ENCODE data around the gene FOXA3.

FOXA3 gene

DNA sequence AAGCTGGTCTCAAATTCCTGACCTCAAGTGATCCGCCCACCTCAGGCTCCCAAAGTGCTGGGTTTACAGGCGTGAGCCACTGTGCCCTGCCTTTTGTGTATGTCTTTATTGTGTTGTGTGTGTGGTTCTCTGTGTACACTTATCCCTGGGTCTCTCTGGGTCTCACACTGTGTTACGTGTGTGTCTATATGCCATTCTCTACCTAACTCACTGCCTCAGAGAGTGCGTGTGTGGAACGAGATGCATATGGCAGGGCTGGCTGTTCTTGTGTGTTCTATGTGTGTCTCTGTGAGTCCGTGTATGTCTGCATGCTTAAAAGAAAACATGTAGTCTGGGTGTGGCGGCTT, 10.5 kb downstream of the FOXA3 start:
- DNase-seq (ENCODE audit: low read depth): no peak

DNA sequence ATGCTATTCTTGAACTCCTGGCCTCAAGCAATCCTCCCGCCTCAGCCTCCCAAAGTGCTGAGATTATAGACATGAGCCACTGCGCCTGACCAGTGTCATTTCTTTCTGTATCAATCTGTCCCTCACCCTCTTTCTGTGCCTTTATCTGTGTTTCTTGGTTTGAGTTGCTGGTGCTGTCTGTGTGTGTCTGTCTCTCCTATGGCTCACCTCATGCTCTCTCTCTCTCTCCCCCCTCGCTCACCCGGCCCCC, 12.0 kb downstream of the FOXA3 start:
- no peak for DNase-seq (ENCODE audit: low read depth)

GRCh38 chr19:45876411-45877197, 12.5 kb downstream of the FOXA3 start:
- DNase-seq (ENCODE audit: low read depth): no peak

GRCh38 chr19:45878043-45878794, 14.1 kb downstream of the FOXA3 start:
- DNase-seq (ENCODE audit: low read depth): no peak

GRCh38 chr19:45879055-45879454, 14.9 kb downstream of the FOXA3 start:
- DNase-seq (ENCODE audit: low read depth): no peak

DNA sequence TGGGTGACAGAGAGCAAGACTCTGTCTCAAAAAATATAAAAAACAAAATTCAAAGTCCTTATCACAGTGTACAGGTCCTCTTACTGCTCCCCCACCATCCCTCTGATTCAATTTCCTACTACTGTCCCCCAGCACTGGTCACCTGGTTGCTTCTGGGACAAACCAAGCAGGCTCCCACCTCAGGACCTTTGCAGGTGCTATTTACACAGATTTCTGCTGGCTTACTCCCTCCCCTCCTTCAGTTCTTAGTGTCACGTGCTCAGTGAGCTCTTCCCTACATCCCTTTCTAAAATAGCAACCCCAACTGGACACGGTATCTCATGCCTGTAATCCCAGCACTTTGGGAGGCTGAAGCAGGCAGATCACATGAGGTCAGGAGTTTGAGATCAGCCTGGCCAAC, 15.8 kb downstream of the FOXA3 start:
- no peak for DNase-seq (ENCODE audit: low read depth)

GRCh38 chr19:45881082-45881908, 17.2 kb downstream of the FOXA3 start:
- no peak for DNase-seq (ENCODE audit: low read depth)

DNA sequence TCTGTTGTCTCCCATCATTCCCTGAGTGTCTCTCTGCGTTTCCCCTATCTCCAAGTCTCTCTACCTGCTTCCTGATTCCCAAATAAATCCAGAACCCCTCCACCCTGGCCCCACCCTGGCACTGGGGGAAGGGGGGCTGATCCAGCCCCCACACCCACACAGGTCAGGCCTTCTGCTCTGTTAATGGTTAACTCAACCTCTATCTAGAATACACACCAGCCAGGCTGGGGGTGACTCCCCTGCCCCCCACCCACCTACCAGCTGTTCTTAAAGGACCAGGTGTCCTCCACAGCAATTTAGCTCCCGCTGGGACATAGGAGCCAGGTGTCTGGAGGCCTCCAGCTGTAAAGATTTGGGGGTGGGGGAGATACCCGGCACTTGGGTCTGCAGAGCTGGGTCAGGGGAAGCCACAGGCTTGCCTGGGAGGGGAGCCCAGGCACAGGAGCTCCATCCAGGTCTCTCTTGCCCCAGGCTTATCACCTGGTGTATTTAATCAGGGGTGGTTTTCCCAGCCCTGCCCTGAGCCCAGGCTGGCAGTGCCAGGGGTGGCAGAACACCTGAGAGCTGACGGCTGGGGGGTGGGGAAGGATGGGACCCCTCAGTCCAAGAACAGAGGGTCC, 17.9 kb downstream of the FOXA3 start:
- no peak for DNase-seq (ENCODE audit: low read depth)

DNA sequence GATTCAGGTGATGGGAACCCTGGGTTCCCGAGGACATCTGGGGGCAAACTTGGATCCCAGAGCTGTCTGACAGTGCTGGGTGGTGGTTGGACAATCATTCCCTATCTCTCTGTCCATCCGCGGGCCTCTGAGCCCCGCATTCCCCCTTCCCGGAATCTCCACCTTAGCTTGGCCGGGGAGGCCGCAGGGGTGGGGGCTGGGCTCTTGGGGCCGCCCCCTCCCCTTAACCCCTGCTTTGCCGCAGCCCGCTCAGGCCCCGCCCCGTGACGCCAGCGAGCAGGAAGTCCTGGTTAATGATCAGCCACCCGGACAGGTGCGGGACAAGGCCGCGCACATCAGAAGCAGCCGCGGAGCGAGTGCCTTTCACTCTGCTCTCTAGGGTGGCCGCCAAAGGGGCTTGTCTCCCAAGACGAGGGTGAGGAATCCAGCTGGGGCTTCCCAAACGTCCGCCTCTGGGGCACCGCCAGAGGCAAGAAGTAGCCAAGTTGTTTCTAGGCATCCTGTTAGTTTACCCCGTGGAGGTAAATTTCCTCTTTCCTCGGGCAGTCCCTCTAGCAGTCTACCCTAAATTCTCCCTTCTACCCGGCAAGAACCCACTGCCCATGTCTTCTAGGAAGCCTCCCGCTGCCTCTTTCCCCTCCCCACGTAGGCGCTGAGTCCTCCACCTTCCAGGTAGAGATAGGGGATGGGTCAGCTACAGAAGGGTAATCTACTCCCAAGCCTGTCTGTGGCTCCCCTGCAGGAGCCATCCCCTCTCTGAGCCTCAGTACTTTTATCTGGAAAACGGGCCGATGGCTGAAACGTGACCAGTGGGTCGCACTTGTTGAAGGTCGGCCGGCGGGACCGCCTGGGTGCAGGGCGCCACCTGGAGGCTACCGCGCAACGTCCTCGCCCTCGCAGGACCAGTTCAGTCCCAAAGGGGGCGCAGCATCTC, 18.8 kb downstream of the FOXA3 start:
- peak; percentile 65 for DNase-seq (ENCODE audit: low read depth)

GRCh38 chr19:45883586-45883880, 19.4 kb downstream of the FOXA3 start:
- DNase-seq (ENCODE audit: low read depth): no peak

- no peak for DNase-seq (ENCODE audit: low read depth)
These were observed 20.0 kb downstream of the FOXA3 start for GRCh38 chr19:45883881-45884681.

- no peak for DNase-seq (ENCODE audit: low read depth)
These were observed 20.8 kb downstream of the FOXA3 start for GRCh38 chr19:45884682-45885555.

- DNase-seq (ENCODE audit: low read depth): peak; percentile 78
These were observed 21.7 kb downstream of the FOXA3 start, which contains the start of gene IRF2BP1 for GRCh38 chr19:45885556-45886426. TSS of gene IRF2BP1 (minus strand) at chr19:45886141. CDS start at chr19:45885774, 367 bp downstream.

GRCh38 chr19:45886427-45887199, 22.5 kb downstream of the FOXA3 start:
- peak; percentile 80 for DNase-seq (ENCODE audit: low read depth)

GRCh38 chr19:45887200-45887710, 23.1 kb downstream of the FOXA3 start:
- no peak for DNase-seq (ENCODE audit: low read depth)

DNA sequence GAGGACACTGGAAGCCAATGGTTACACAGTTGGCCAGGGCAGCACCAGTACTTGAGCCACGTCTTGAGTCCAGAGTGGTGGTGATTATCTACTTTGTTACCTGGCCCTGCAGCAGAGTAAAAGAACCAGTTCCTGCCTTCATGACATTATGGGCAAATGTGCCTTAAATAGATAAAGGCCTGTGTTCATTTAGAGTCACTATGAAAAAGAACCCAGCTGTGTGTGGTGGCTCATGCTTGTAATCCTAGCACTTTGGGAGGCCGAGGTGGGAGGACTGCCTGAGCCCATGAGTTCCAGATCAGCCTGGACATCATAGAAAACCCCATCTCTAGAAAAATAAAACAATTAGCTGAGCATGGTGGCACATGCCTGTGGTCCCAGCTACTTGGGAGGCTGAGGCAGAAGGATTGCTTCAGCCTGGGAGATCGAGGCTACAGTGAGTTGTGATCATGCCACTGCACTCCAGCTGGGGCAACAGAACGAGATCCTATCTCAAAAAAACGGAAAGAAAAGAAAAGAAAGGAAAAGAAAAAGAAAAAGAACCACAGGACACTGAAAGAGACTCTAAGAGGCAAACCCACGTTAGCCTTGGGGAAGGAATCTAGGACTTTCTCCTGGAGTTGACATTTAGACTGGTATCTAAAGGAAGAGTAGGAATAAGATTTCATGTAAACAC, 25.2 kb downstream of the FOXA3 start:
- no peak for DNase-seq (ENCODE audit: low read depth)

GRCh38 chr19:45890877-45891276, 26.8 kb downstream of the FOXA3 start:
- no peak for DNase-seq (ENCODE audit: low read depth)
